HUDEP-2 (cell line): ENCODE results near the gene PXDN.
A peak's percentile ranks its signal among the peaks of the same experiment; 100 is the strongest.
"Not testable (repeated sequence)": the region's sequence is repeated elsewhere in the genome, so short reads cannot be mapped to it uniquely, and the experiment has no call there.

Source experiments
- DNase-seq, 76 experiments: peaks; one replicate each; lab custom pipeline; 2025; ENCODE audit not compliant: unreplicated experiment in 76 of 76; lab: John Stamatoyannopoulos, UW

The PXDN gene

GRCh38 chr2:1777781-1778180, 33.5 kb upstream of the PXDN start:
- DNase-seq: no peak

GRCh38 chr2:1777156-1777555, 32.8 kb upstream of the PXDN start:
- no peak for DNase-seq

- no peak for DNase-seq
Measured at GRCh38 chr2:1775511-1776035, 31.3 kb upstream of the PXDN start.

GRCh38 chr2:1774929-1775328, 30.6 kb upstream of the PXDN start:
- no peak for DNase-seq

GRCh38 chr2:1773883-1774282, 29.6 kb upstream of the PXDN start:
- DNase-seq: no peak

- no peak for DNase-seq
Measured at GRCh38 chr2:1772471-1773267, 28.4 kb upstream of the PXDN start.

- no peak for DNase-seq
Measured at GRCh38 chr2:1771626-1772280, 27.4 kb upstream of the PXDN start.

- no peak for DNase-seq
Measured at GRCh38 chr2:1770566-1771380, 26.5 kb upstream of the PXDN start.

GRCh38 chr2:1769703-1770422, 25.5 kb upstream of the PXDN start:
- peak in 27 of 76 experiments; percentile 1 to 39 (median 10) for DNase-seq

- no peak for DNase-seq
Measured at GRCh38 chr2:1767939-1768691, 23.8 kb upstream of the PXDN start.

- no peak for DNase-seq
Measured at GRCh38 chr2:1766851-1767811, 22.8 kb upstream of the PXDN start.

- no peak for DNase-seq
Measured at GRCh38 chr2:1766425-1766824, 22.1 kb upstream of the PXDN start.

- not testable (repeated sequence) for DNase-seq
Measured at GRCh38 chr2:1765201-1765600, 20.9 kb upstream of the PXDN start.

- no peak for DNase-seq
Measured at GRCh38 chr2:1759611-1759930, 15.3 kb upstream of the PXDN start.

- DNase-seq: no peak
Measured at GRCh38 chr2:1758774-1759610, 14.7 kb upstream of the PXDN start.

- no peak for DNase-seq
Measured at GRCh38 chr2:1758171-1758570, 13.9 kb upstream of the PXDN start.

- DNase-seq: no peak
Measured at GRCh38 chr2:1757567-1757966, 13.3 kb upstream of the PXDN start.

- DNase-seq: not testable (repeated sequence)
Measured at GRCh38 chr2:1757146-1757545, 12.8 kb upstream of the PXDN start.
